RWPE1 (cell line): ENCODE measurements around the gene SASS6.

Experiments used
- CTCF ChIA-PET: fragments of 350-600 bp; sonication (Branson Sonifier 250); formaldehyde crosslinking; extraction: SDS; loops from one replicate; lab custom pipeline; 2021; lab: Yijun Ruan, JAX
- POLR2A ChIA-PET: fragments of 400-600 bp; formaldehyde crosslinking; extraction: SDS; loops from one replicate; lab custom pipeline; 2020; ENCODE audit warnings: antibody characterized with exemption; ENCODE audit not compliant: low non-redundant PET; lab: Yijun Ruan, JAX
- DNase-seq: peaks from one replicate; pipeline ENCODE4 v3.0.0; 2012; ENCODE audit warnings: low spot score
- H3K27ac ChIP-seq: fragments of 450-650 bp; 2 replicates; pipeline ENCODE4 v1.5.1; 2017
- TF ChIP-seq, protein P1 (sequence below): fragments of 450-650 bp; conservative IDR thresholded peaks from 2 replicates; pipeline ENCODE4 v1.5.1; 2017; ENCODE audit warnings: low read depth, mild to moderate bottlenecking

The SASS6 gene

DNA sequence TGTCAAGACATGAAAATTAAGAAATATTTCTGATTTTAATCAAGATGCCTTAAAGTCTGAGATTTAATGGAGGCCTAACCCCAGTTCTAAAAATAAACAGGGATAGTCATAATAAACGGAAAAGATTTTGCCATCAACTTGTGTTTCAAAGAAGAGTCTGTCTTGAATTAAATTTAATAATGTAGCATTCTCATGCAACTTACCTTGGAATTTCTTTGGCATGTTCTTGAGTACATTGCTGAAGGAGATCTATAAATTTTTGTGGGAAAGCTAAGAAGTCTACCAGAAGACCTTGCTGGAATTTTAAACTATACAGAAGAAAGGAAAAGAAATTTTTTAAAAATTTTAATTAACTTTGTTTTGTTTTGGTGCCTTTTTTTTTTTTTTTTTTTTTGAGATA is 10.6 kb downstream of the SASS6 start:
- CTCF ChIA-PET, result interaction anchor here (0.7 kb wide), 1 partner anchor 52 kb away, joined by 5 read pairs; no protein-coding TSS in a partner anchor
- POLR2A ChIA-PET, result no interaction called here
- DNase-seq, result no peak
- H3K27ac ChIP-seq, result no peak overlapping the region
- TF ChIP-seq, protein P1, sequence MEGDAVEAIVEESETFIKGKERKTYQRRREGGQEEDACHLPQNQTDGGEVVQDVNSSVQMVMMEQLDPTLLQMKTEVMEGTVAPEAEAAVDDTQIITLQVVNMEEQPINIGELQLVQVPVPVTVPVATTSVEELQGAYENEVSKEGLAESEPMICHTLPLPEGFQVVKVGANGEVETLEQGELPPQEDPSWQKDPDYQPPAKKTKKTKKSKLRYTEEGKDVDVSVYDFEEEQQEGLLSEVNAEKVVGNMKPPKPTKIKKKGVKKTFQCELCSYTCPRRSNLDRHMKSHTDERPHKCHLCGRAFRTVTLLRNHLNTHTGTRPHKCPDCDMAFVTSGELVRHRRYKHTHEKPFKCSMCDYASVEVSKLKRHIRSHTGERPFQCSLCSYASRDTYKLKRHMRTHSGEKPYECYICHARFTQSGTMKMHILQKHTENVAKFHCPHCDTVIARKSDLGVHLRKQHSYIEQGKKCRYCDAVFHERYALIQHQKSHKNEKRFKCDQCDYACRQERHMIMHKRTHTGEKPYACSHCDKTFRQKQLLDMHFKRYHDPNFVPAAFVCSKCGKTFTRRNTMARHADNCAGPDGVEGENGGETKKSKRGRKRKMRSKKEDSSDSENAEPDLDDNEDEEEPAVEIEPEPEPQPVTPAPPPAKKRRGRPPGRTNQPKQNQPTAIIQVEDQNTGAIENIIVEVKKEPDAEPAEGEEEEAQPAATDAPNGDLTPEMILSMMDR, result no peak

DNA sequence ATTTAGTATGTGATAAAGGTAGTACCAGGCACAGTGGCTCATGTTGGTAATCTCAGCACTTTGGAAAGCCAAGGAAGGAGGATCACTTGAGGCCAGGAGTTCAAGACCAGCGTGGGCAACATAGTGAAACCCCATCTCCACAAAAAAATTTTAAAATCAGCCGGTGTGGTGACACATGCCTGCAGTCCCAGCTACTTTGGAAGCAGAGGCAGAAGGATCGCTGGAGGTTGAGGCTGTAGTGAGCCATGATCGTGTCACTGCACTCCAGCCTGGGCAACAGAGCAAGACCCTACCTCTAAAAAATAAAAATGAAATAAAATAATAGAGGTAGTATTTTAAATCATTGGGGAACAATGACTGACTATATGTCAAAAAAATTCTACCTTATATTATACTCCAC is 17.2 kb downstream of the SASS6 start:
- TF ChIP-seq, protein P1, result no peak
- ChIA-PET CTCF (no interaction called here), POLR2A (no interaction called here)
- no peak for DNase-seq
- no peak overlapping the region for H3K27ac ChIP-seq

DNA sequence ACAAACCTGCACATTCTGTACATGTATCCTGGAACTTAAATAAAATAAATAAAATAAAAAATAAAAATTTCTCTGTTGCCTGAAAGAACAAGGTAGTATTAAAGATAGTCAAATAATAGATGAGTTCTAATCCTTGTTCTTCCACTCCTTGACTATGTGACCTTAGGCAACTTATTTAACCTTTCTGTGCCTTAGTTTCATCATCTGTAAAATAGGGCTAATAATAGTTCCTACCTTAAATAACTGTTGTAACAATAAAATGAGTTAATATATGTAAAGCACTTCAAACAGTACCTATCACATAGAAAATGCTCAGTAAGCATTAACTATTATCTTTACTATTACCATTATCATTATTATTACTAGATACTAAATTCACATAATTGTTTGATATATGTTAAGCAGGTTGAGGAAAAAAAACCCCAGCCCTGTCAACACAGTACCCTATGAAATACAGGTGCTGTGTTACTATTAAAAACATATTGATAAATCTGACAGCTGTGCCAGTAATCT is 23.1 kb downstream of the SASS6 start:
- CTCF ChIA-PET, result no interaction called here
- no peak for DNase-seq
- POLR2A ChIA-PET, result no interaction called here
- TF ChIP-seq, protein P1, result no peak
- no peak overlapping the region for H3K27ac ChIP-seq

DNA sequence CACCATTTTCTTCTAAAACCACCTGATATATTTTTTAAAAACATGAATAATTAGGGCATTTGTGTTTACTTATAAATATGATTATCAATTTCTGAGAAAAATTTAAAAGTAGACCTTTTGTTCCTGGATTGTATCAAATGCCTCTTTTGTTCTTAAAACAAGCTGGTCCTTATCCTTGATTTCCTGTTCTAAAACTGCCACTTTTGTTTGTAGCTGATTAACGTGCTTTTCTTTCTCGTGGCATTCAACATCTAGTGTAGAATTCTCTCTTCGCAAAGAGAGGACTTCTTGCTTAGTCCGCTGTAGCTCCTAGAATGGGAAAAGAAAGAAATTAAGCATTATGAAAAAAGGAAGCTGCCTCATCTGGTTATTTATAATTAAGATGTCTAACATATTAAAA is 25.0 kb downstream of the SASS6 start:
- no peak overlapping the region for H3K27ac ChIP-seq
- ChIA-PET POLR2A (no interaction called here), CTCF (no interaction called here)
- DNase-seq, result no peak
- TF ChIP-seq, protein P1, result no peak

DNA sequence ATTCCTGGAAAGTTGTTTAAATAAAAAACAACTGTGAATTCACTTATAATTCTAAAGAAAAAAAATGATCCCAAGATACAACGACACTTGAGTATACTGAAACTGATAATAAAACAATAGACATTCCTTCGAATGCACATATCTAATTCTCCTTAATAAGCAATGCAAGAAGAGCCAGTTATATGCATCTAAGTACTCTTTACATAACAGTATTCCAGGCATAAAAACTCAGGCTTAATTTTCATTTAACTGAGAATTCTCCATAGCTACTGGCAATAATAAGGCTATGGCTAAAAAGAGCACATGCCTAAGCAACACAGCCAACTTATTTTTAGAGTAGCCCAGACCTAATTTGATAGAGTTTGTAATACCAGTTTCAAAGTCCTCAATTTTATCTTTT is 31.2 kb downstream of the SASS6 start:
- no peak overlapping the region for H3K27ac ChIP-seq
- TF ChIP-seq, protein P1, result no peak
- ChIA-PET POLR2A (no interaction called here), CTCF (no interaction called here)
- DNase-seq, result no peak

DNA sequence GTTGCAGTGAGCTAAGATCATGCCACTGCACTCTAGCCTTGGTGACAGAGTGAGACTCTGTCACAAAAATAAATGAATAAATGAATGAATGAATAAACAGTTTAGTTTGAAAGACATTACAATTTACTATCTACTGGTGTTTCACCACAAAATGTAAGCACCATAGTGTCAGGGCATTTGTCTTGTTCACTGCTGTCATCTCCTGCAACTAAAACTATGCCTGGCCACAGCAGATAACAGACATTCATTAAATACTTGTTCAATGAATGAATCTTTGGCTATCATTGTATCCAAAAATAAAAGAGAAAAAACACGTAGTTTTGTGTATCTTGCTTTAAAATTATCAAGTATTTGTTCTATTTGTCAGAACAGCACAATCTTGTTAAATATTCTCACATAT is 32.5 kb downstream of the SASS6 start:
- no peak for DNase-seq
- no peak overlapping the region for H3K27ac ChIP-seq
- ChIA-PET POLR2A (no interaction called here), CTCF (interaction anchor here (0.6 kb wide), 1 partner anchor 58 kb away, joined by 3 read pairs; no protein-coding TSS in a partner anchor)
- TF ChIP-seq, protein P1, result no peak
